GM19025 (cell line): ENCODE results near the gene CXCL5.
"Not testable (repeated sequence)": the region's sequence is repeated elsewhere in the genome, so short reads cannot be mapped to it uniquely, and the experiment has no call there.

Source experiments
- ATAC-seq: cut with Tn5 transposase; IDR thresholded peaks from one replicate; pipeline ENCODE4 v1.9.1; 2021; ENCODE audit warnings: mild to moderate bottlenecking, low read depth, moderate library complexity; ENCODE audit not compliant: unreplicated experiment

Gene CXCL5

GRCh38 chr4:73976217-73976616 is 22.3 kb downstream of the CXCL5 start:
- no peak for ATAC-seq

GRCh38 chr4:73974352-73974751 is 24.1 kb downstream of the CXCL5 start:
- no peak for ATAC-seq

GRCh38 chr4:73970945-73971344 is 27.5 kb downstream of the CXCL5 start:
- no peak for ATAC-seq

GRCh38 chr4:73970011-73970410 is 28.5 kb downstream of the CXCL5 start:
- ATAC-seq = no peak

- ATAC-seq = no peak
Measured at GRCh38 chr4:73967866-73968265, 30.6 kb downstream of the CXCL5 start.

- ATAC-seq = no peak
Measured at GRCh38 chr4:73964862-73965611, 33.4 kb downstream of the CXCL5 start.

- no peak for ATAC-seq
Measured at GRCh38 chr4:73962724-73963123, 35.8 kb downstream of the CXCL5 start.

GRCh38 chr4:73959041-73959440 is 39.4 kb downstream of the CXCL5 start:
- not testable (repeated sequence) for ATAC-seq

GRCh38 chr4:73952352-73952751 is 46.1 kb downstream of the CXCL5 start:
- no peak for ATAC-seq

GRCh38 chr4:73950376-73950920 is 48.0 kb downstream of the CXCL5 start:
- ATAC-seq = not testable (repeated sequence)

GRCh38 chr4:73948990-73949706 is 49.3 kb downstream of the CXCL5 start:
- ATAC-seq = no peak

GRCh38 chr4:73948291-73948690 is 50.2 kb downstream of the CXCL5 start:
- no peak for ATAC-seq

GRCh38 chr4:73947239-73947985 is 51.1 kb downstream of the CXCL5 start:
- ATAC-seq = no peak

GRCh38 chr4:73945674-73946449 is 52.6 kb downstream of the CXCL5 start:
- ATAC-seq = no peak
